ENCODE results near the gene IRF1.

DNA sequence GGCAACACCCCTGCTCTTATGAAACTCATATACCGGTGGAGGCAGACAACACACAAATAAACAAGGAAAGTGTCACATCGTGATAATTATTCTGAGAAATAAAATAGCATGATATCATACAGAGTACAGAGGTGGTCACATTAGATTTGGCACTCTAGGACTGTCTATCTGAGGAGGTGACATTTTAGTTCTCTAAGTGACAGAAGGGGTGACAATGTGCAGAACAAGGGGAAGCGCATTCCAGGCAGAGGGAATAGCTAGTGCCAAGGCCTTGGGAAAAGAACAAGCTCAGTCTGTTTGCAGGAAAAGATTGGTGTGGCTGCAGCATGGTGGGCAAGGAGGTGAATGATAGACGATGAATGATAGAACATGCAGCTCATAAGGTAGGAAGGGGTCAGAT lies 12.7 kb upstream of the IRF1 start:
- TF ChIP-seq POLR2A (IDR thresholded peaks at IDR 0.05; ENCODE audit: low read length) = no peak
- no peak for TF ChIP-seq GATA1 (IDR thresholded peaks at IDR 0.05; ENCODE audit: low read depth, low read length)

Measured in erythroblast (primary cell).